Hindlimb muscle (tissue), 1 donor: Measurements from ENCODE around the gene HNRNPA2B1. TPM values are rescaled to one million over a fixed set of nuclear protein-coding genes. Genes with fewer than 3 reads are reported as not detected.

Experiments
- DNase-seq: peaks from one replicate; pipeline ENCODE4 v3.0.0-alpha.2; 2013
- polyA plus RNA-seq: library from polyadenylated mRNA; unstranded; fragments of 120-200 nt; gene quantifications from one replicate; pipeline ENCODE4 v1.2.1, GENCODE V29; 2013; ENCODE audit not compliant: insufficient read length

Gene HNRNPA2B1
- polyA plus RNA-seq, 1 donor: 635 TPM

GRCh38 chr7:26144184-26145080 lies 56.1 kb downstream of the HNRNPA2B1 start:
- DNase-seq: no peak

- no peak for DNase-seq
These were observed 57.1 kb downstream of the HNRNPA2B1 start for GRCh38 chr7:26143298-26144048.

GRCh38 chr7:26141077-26141476 lies 59.5 kb downstream of the HNRNPA2B1 start:
- DNase-seq: no peak

- DNase-seq: no peak
These were observed 60.2 kb downstream of the HNRNPA2B1 start for GRCh38 chr7:26140380-26140779.

Other genes with a start within 250 kb of the HNRNPA2B1 start
- 3.0 TPM for gene NFE2L3, start 48.5 kb downstream of the HNRNPA2B1 start, polyA plus RNA-seq
- gene CBX3, start 999 bp upstream of the HNRNPA2B1 start, polyA plus RNA-seq: 150 TPM
- 1.8 TPM for gene SNX10, start 91.1 kb upstream of the HNRNPA2B1 start, polyA plus RNA-seq